Right atrium auricular region (tissue), 2 donors: ENCODE data around the gene PIK3CG. TPM values are rescaled to one million over a fixed set of nuclear protein-coding genes. Genes with fewer than 3 reads are reported as not detected.

ENCODE experiments used
- DNase-seq: peaks from one replicate; pipeline ENCODE4 v3.0.0-alpha.2; 2019; ENCODE audit warnings: low spot score
- H3K27ac ChIP-seq, 2 donors: fragments of 200-600 bp; sonication (generic); 1 replicate in 1 of 2; 2 replicates in 1 of 2; pipeline ENCODE4 v1.5.1; 2016 to 2019
- H3K27me3 ChIP-seq, 2 donors: fragments of 200-600 bp; sonication (generic); one replicate each; pipeline versions ENCODE4 v1.5.1 to v1.6.0; 2017 to 2019
- H3K36me3 ChIP-seq: fragments of 200-600 bp; sonication (generic); one replicate; pipeline ENCODE4 v1.5.1; 2016
- H3K4me1 ChIP-seq, 2 donors: fragments of 200-600 bp; sonication (generic); one replicate each; pipeline versions ENCODE4 v1.5.1 to v1.6.0; 2017 to 2019
- H3K4me3 ChIP-seq, 2 donors: fragments of 200-600 bp; sonication (generic); 1 replicate in 1 of 2; 2 replicates in 1 of 2; pipeline ENCODE4 v1.5.1; 2017 to 2019; ENCODE audit warnings: mild to moderate bottlenecking in 1 of 2, moderate library complexity in 1 of 2
- H3K9me3 ChIP-seq, 2 donors: fragments of 200-600 bp; sonication (generic); one replicate each; pipeline ENCODE4 v1.5.1; 2019
- total RNA-seq, 2 donors: library from RNA; depleted of rRNA; stranded (reverse); fragments of >200 nt; gene quantifications; one replicate each; pipeline ENCODE4 v1.1.0, GENCODE V29; 2016
- TF ChIP-seq, protein P1 (sequence below), 2 donors: fragments of 200-600 bp; sonication (generic); IDR thresholded peaks; one replicate each; pipeline ENCODE4 v1.5.1; 2019; ENCODE audit warnings: antibody characterized with exemption in 2 of 2

Gene PIK3CG
- total RNA-seq, 2 donors from 2014 or later, result 0.82 to 3.0 TPM

DNA sequence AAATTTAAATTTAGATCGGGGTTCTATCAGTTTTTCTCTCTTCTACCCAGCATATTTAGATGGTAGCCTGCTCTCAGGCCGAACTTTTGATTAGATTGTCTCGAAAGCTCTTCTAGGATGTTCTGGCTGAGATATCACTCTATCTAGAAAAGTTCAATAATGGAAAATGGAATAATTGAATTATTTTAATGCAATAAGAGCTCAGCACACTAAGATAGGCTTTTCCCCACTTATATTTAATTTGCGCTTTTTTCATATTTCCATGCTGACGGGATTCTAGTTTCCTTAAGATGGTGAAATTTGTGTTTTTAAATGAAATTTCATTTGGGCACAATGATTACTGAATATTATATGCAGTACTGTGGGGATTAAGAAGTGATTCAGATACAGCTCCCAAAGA lies 73.7 kb downstream of the PIK3CG start:
- Histone ChIP-seq H3K36me3 (no peaks in the 10 kb centered on the region), H3K27me3 (no peaks in the 10 kb centered on the region), H3K4me3 (no peak overlapping the region), H3K27ac (no peak overlapping the region), H3K9me3 (no peaks in the 10 kb centered on the region), H3K4me1 (no peaks in the 10 kb centered on the region)
- TF ChIP-seq, protein P1, sequence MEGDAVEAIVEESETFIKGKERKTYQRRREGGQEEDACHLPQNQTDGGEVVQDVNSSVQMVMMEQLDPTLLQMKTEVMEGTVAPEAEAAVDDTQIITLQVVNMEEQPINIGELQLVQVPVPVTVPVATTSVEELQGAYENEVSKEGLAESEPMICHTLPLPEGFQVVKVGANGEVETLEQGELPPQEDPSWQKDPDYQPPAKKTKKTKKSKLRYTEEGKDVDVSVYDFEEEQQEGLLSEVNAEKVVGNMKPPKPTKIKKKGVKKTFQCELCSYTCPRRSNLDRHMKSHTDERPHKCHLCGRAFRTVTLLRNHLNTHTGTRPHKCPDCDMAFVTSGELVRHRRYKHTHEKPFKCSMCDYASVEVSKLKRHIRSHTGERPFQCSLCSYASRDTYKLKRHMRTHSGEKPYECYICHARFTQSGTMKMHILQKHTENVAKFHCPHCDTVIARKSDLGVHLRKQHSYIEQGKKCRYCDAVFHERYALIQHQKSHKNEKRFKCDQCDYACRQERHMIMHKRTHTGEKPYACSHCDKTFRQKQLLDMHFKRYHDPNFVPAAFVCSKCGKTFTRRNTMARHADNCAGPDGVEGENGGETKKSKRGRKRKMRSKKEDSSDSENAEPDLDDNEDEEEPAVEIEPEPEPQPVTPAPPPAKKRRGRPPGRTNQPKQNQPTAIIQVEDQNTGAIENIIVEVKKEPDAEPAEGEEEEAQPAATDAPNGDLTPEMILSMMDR (IDR thresholded peaks at IDR 0.05), result no peak
- no peak for DNase-seq

GRCh38 chr7:106944035-106944665 lies 79.1 kb downstream of the PIK3CG start:
- no peak overlapping the region for H3K4me3 ChIP-seq
- H3K9me3 ChIP-seq, result no peaks in the 10 kb centered on the region
- H3K27me3 ChIP-seq, result no peaks in the 10 kb centered on the region
- DNase-seq, result no peak
- no peak overlapping the region for H3K27ac ChIP-seq
- no peaks in the 10 kb centered on the region for H3K4me1 ChIP-seq
- no peaks in the 10 kb centered on the region for H3K36me3 ChIP-seq
- TF ChIP-seq, protein P1 (IDR thresholded peaks at IDR 0.05), result no peak

GRCh38 chr7:106947244-106947728 lies 82.2 kb downstream of the PIK3CG start:
- TF ChIP-seq, protein P1 (IDR thresholded peaks at IDR 0.05), result peak; percentile 62 to 81
- DNase-seq, result peak; percentile 72

DNA sequence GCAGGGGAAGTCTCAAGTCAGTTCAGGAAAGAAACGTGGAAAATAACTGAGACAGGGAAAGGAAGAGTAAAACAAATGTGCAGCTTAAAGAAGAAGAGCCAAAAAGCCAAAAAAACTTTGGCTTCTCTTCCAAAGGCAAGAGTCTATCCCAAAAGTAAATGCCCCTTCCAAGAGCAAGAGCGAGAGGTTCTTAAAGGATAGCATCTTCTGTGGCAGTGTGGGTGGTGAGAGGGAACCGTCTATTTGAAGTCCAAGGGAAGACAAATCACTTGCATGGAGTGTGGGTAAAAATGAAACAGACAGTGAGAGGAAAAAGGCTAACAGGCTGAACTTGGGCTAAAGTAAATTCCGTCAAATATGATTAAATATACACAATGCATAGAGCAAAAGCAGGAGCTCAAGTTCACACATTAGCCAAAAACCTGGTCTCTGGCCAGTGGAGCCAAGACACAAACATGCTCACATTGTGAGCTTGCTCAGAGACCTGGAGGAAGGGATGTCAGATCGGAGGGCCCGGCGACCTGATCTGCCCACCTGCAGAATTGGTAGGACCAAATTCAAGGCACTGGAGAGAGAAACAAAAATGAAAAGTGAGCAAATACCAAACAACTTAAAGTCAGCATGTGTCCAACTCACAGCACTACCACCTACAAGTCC lies 87.0 kb downstream of the PIK3CG start:
- H3K27ac ChIP-seq, result no peak overlapping the region

More at GRCh38 chr7:106947244-106947728, 82.2 kb downstream of the PIK3CG start:
- Histone ChIP-seq H3K4me1 (no peaks in the 10 kb centered on the region), H3K9me3 (no peaks in the 10 kb centered on the region), H3K4me3 (no peak overlapping the region), H3K36me3 (no peaks in the 10 kb centered on the region), H3K27ac (no peak overlapping the region), H3K27me3 (no peaks in the 10 kb centered on the region)

DNA sequence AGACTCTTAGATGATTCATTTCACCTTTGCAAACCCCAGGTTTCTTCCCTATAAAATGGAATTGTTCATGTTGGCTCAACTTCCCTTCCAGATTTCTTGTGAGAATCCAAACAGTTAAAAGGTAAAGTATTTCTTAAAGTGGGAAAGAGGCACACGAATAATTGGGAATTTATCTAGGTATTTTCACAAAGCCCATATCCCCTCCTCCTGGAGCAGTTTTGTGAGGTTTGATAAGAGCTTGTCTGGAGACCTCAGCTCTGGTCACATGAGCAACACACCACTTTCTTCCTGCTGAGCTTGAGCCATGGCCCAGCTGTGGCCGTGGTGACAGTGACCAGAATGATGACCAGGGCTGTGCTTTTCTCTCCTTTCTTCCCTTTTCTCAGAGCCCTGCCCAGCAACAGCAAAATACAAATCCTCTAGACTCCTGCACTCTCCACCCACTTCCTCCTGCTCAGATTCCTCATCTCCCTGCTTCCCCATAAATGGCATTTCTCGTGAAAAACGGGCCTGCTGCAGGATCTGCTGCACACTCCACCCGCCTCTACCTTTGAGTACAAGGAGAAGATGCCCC lies 87.7 kb downstream of the PIK3CG start:
- Histone ChIP-seq H3K9me3 (peaks cover 0 to 6% of the 10 kb centered on the region in 2 donors), H3K36me3 (no peaks in the 10 kb centered on the region), H3K4me1 (no peaks in the 10 kb centered on the region), H3K4me3 (no peak overlapping the region), H3K27me3 (no peaks in the 10 kb centered on the region), H3K27ac (no peak overlapping the region)
- no peak for DNase-seq
- TF ChIP-seq, protein P1 (IDR thresholded peaks at IDR 0.05), result no peak

More for the DNA sequence above, 87.0 kb downstream of the PIK3CG start:
- TF ChIP-seq, protein P1 (IDR thresholded peaks at IDR 0.05), result no peak
- no peak for DNase-seq
- Histone ChIP-seq H3K9me3 (peaks cover 0 to 6% of the 10 kb centered on the region in 2 donors), H3K36me3 (no peaks in the 10 kb centered on the region), H3K4me3 (no peak overlapping the region), H3K4me1 (no peaks in the 10 kb centered on the region), H3K27me3 (no peaks in the 10 kb centered on the region)
